HTR-8/SVneo (cell line): Measurements from ENCODE around the gene PTPRG.

ENCODE experiments used
- DNase-seq: peaks from one replicate; pipeline ENCODE4 v3.0.0; 2011; ENCODE audit warnings: low spot score, mixed read lengths; ENCODE audit not compliant: insufficient read length
- FAIRE-seq: peaks from 2 replicates; lab custom pipeline; 2011; peaks lifted over from hg19 to GRCh38; lab: Jason Lieb, UNC

Gene PTPRG

DNA sequence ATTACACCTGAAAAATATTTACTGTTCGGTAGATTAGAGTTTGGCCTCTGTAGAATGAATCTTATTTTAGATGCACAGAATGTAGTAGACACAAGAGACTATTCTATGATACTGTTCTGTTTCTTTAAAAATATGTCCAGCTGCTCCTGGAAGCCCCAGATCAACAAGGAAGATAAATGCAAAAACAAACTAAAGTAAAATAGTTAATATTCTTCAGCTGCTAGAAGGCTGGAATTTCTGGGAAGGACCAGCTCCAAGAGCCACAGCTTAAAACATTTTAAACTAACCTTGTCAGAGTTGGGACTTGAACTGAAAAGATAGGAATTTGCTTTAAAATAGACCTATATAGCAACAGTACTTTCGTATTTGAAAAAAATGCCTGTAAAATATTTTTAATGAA, 277.9 kb downstream of the PTPRG start:
- no peak for DNase-seq
- FAIRE-seq, result no peak

GRCh38 chr3:61841111-61841845, 279.9 kb downstream of the PTPRG start:
- FAIRE-seq (no peak), DNase-seq (no peak)

DNA sequence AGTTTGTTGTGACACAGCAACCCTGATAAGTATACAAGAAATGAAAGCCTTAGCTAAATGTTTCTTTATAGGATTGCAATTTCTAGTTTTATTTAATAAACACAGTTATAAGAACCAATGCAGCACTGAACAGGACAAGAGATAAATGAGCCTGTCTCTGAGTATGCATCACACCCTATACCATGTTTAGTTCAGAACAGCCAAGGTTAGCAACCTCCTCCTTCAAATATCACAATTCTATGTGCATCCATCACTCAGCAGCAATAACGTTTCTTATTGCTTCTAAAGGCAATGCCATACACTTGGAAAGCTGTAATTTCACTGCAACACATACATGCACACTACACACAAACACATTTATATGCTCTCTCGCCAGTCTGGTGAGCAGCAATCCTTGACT, 280.6 kb downstream of the PTPRG start:
- DNase-seq, result no peak
- FAIRE-seq, result no peak

DNA sequence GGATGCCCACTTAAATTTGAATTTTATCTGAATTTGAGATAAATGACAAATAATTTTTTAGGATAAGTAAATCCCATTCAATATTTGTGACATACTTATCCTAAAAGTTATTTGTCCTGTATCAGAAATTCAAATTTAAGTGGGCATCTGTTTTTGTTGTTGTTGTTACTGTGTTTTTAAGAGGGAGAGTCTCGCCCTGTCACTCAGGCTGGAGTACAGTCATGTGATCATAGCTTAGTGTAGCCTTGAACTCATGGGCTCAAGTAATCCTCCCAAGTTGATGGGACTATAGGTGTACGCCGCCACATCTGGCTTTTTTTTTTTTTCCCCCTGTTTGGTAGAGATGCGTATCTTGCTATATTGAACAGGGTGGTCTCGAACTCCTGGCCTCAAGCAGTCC, 283.0 kb downstream of the PTPRG start:
- no peak for DNase-seq

DNA sequence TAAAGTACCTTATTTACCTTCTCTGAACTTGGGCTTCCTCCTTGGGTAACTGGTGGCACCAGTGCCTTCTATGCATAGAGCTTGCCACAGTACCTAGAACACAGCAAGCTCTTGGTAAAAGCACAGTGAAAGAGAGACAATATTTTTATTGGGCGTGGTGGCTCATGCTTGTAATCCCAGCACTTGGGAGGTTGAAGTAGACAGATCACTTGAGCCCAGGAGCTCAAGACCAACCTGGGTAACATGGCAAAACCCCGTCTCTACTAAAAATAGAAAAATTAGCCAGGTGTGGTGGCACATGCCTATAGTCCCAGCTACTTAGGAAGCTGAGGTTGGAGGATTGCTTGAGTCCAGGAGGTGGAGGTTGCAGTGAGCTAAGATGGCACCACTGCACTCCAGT, 285.1 kb downstream of the PTPRG start:
- DNase-seq, result no peak
- FAIRE-seq, result no peak

More for the DNA sequence above, 283.0 kb downstream of the PTPRG start:
- FAIRE-seq, result no peak

DNA sequence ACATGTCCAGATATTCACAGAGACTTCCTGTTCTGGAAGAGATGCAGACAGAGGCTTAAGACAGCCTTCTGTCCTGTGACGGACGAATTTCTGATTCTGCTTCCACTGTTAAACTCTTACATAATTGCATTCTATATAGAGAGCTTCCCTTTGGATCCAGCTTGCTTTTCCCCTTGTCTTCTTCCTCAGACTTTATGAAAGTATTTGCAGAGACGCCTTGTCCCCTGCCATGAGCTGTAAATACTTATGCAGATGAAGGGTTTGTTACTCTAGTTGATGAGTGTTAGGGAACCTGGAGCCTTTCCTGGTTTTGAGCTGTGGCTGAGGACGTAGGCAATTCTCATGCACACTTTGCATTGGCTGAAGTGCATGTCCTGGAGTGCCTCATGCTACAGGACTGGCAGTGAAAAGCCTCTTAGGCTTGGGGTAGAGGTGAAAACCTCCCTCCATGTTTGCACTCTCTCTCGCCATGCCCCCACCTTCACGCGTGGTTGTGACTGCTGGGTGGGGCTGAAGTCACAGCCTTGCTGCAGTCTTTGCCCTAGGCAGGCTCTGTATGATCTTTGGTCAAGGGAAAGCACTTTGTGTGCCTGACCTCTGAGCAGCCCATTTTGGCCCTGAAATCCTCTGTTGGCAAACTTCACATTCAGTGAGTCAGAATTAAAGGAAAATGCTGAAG, 286.6 kb downstream of the PTPRG start:
- FAIRE-seq (no peak), DNase-seq (no peak)

DNA sequence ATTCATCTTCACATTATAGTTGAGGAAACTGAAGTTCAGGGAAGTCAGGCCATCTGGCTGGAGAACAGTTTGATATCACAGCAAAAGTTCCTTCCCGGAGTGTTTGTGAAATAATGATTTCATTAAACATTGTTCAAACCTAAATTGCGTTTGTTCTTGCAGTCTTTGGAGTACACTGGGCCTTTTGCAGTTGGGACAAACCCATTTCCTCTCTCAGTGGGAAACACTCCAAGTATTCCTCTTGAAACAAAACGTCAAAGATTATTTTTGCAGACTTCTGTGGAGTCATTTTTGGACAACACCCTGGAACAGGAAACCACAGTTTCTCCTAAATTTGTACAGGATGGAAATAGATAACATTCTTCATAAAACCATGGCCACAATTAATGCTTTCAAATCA, 287.5 kb downstream of the PTPRG start:
- FAIRE-seq (no peak), DNase-seq (no peak)

GRCh38 chr3:61853912-61854311, 292.5 kb downstream of the PTPRG start:
- FAIRE-seq (no peak), DNase-seq (no peak)

GRCh38 chr3:61855211-61855610, 293.8 kb downstream of the PTPRG start:
- DNase-seq (no peak), FAIRE-seq (no peak)

DNA sequence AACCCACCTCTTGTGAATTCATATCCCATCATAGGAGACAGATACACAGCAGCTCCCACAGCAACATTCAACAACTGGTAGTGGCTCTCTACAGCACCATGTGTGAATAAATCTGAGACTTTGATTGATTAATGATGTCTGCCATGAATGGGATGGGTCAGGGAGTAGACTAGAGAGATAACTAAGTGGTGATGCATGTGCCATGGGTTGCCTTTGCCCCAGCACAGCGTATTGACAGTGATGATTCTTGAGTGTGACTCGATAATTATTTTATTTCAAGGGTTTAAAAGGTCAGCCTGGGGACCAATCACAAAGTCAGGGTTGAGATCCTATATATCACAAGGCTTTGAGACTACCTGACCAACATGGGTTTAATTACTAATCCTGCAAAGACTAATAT, 295.9 kb downstream of the PTPRG start:
- FAIRE-seq, result no peak
- no peak for DNase-seq

DNA sequence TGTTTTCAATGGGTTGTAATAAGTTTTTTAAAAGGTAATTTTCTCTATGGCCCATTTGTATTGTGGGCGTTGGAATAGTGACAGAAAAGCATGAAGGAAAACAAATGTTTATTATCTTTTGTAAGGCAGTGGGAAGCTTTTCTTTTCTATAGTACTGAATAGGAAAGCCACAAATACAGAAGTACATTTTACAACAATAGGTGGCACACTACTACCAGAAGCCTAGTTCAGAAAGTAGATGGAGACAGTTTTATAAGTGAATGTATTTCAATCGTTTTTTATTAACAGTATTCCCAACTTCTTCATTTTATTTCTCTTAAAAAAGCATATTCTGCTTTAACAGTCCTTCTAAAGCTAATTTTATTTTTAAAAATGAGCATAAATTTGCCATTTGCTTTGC, 296.7 kb downstream of the PTPRG start:
- DNase-seq (no peak), FAIRE-seq (no peak)

DNA sequence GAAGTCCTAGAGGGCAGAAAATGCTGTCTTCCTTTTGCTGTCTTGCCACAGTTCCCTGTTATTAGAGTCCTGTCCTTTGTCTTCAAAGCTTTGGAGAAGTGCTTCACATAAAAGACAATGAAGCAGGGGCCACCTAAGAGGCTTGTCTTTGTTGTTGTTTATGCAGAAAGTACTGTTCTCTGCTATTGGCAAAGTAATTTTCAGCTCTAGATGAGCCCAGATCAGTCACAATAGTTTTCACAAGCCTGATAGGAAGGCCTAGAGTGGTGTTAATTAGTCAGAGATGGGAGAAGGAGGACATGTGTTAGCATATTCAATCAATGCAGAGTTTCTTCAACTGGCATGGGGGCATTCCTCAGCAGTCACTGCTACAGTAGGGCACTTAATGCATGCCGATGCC, 300.0 kb downstream of the PTPRG start:
- DNase-seq (no peak), FAIRE-seq (no peak)

DNA sequence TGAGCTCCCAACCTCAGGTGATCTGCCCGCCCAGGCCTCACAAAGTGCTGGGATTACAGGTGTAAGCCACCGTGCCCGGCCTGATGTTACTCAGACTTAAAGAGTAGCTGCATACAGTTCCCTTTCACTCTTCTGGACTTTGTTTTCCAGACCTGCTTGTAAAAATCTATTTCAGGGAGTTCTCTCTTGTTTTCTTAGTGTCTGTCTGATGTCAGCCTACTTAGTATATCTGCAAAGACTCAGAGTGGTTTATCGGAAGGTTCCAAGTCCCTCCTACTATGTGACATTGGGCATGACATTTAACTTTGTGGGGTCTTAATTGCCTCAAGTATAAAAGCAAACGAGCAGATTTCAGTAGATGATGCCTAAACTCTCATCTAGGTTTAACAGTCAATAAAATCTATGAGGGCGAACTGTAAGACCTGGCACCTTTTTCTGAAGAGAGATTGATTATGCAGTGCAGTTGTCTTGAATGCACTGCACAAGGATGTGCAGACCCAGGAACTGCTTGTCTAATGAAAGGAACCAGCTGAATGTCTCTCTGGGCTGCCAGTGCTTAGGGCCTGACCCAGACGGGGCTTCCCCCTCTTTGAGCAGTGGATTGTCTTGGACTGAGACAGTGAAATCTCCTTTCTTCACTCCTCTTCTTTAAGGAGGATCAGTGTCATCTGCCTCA, 301.4 kb downstream of the PTPRG start:
- no peak for FAIRE-seq
- DNase-seq, result no peak

GRCh38 chr3:61863579-61863978, 302.2 kb downstream of the PTPRG start:
- no peak for DNase-seq
- no peak for FAIRE-seq

DNA sequence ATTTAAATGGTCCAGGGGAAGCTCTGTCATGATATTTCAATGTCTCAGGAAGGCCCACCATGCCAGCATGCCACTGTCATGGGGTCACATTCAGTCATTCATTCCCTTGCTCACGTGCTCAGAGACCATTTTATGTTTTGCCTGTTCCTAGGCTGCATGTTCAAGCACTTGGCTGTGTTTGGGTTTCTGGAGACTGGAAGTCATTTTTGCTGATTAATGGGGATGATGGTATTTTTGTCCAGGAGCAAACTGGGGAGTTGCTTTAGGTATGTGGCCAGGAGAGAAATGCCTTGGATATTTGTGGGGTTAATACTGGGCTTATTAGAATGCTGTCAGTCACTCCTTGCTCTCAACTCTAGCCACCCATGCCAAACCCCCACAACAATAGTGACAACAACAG, 303.5 kb downstream of the PTPRG start:
- DNase-seq (no peak), FAIRE-seq (no peak)

DNA sequence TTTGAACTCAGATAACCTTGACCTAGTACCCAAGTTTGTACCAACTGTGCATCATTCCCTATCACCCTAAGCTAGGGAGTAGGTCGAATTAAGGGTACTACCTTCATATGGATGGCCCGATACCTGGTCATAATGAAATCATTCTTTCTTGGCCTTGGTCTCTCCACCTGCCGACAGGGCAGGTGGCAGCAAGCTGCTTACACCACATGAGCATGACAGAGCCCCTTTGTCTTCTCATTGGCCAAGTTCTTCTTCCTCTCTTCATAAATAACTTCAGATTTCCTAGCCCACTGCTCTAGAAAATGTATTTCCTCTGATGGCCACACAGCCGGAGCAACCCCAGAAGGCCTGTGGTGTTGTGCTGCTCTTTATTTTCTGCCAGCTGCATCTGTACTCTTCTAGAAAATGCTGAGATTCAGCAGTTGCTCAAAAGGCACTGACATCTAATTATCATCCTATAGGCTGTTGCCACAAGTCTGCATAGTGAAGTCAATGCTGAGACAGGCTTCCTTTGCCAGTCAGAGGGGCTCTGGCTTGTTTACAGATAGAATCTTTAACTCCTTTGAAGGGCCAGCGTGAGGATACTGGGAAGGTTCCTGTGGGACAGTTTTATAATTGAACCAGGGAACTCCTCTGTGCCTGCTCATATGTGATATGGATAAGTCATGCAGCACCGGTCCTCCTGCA, 304.2 kb downstream of the PTPRG start:
- FAIRE-seq (no peak), DNase-seq (no peak)

DNA sequence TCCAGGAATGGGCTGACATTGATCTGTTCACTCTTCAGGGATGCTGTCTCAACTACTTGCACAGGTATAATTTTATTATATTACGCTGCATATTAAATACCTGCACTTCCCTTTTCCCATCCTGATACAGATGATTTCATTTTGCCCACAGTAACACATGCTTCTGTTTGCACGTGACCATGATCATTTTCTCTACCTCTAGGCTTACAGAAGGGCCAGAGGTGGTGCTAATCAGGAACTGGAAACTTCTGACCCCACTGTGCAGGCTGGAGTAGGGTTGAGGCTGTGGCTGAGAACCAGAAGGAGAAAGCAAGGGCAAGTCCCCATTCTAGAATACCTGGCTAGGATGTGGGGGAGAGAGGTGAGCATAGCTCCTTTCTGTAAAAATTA, 304.8 kb downstream of the PTPRG start:
- DNase-seq, result no peak
- FAIRE-seq, result no peak

DNA sequence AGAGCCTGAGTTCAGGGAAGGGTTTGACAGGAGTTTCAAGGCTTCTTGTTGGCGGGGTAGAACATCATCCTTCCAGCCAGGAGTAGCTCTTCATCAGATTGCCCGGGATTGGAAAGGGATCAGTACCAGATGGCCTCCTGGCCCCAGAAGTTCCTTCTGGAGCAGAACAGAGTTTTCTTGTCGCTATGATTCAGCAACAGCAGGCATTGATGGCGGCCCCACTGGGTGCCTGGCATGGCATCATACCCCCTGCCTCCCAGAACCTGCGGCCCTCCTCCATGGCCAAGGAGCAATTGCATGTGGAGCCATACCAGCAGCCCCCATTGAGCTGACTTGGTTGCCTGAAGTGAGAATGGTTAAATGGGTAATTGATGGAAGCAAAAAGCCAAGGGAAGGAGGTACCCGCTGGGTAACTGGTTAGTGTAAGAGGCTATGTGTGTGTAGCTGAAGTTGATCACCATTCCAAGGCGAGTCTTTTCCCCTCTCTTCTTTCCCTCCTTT, 305.6 kb downstream of the PTPRG start:
- no peak for DNase-seq
- no peak for FAIRE-seq

- no peak for DNase-seq
- FAIRE-seq, result no peak
Observed at GRCh38 chr3:61868499-61868898, 307.1 kb downstream of the PTPRG start.

GRCh38 chr3:61869371-61869770, 308.0 kb downstream of the PTPRG start:
- no peak for DNase-seq
- no peak for FAIRE-seq

GRCh38 chr3:61871644-61872043, 310.3 kb downstream of the PTPRG start:
- no peak for DNase-seq
- FAIRE-seq, result no peak
